ENCODE results near the gene LINC00305.

The LINC00305 gene

GRCh38 chr18:64037812-64038414 lies 111.0 kb downstream of the LINC00305 start:
- DNase-seq (ENCODE audit: low read depth in 2 of 3, low spot score in 1 of 3) = no peak

DNA sequence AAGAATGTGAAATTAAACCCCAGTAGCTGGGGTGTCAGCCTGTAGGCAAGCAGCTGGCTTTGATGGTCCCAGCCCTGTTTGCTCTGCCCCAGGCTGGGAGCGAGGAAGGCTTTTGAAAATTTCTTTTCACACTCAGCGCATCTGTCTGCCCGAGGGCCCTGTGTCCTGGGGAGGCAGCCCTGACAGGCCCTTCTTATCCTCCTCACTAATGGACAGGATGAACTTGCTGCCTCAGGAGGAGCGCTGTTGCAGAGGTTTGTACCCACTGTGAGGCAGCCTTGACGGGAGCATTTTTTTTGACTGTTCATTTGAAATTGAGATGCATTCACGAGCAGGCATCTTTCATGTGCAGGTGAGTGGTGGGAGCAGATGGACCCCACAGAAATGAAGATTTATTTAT lies 116.6 kb downstream of the LINC00305 start:
- no peak for DNase-seq (ENCODE audit: low read depth in 2 of 3, low spot score in 1 of 3)

DNA sequence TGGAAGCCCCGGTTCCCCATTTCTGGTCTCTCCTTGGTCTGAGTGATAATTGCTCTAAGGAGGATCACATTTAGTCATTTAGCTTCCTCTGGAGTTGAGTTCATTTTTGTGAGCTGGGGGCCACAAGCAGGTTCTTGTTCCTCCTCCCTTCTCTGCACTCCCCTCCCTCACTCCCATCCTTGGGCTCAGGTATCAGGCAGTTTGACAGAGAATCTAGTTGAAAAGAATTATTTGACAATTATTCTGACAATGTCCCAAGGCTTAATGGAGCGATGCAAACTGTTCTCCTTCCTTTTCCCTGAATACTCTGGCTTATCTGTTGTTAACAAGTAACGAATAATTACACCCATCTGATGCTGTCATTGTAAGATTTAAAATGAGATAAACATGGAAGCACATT lies 117.5 kb downstream of the LINC00305 start:
- no peak for DNase-seq (ENCODE audit: low read depth in 2 of 3, low spot score in 1 of 3)

All from stimulated activated CD4-positive, alpha-beta T cell treated with anti-CD3 and anti-CD28 coated beads, Interleukin-12 subunit alpha, Interleukin-12 subunit beta, amount 100 ng/mL, for 48 hours (primary cell).